ENCODE measurements around the gene ADAMTS2. TPM values are rescaled to one million over a fixed set of nuclear protein-coding genes. Genes with fewer than 3 reads are reported as not detected.

The ADAMTS2 gene
- total and polyA plus RNA-seq, 11 donors = 1.1 to 23.0 (median 5.5) TPM

DNA sequence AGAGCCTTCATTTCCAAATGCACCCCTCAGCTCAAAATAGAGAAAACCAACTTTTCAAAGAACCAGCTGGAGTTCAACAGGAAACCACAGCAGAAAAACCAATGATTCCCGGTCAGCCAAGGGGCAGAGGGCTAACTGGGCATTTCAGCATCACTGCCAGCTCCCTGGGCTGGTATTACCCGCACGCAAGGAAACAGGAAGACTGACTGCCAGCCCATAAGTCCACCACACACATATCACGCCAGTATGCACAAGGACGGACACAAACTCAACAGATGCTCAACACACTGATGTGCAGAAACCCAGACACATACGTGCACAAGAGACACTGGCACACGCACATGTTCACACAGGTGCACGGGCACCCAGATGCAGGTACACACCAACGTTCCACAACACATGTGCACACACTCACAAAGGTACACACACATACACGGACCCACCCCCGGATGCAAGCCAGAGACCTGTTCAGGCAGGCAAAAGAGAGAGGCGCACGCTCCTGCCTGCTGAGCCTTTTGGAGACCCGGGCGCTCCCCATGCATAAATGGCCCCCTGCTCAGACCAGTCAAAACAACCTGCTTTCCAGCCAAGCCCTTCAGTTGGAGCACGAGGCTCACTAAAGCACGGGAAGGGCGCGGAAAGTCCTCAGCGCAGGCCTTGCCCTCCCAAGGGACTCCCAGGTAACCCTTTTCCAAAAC, 2.1 kb downstream of the ADAMTS2 start:
- WGBS, 4 donors = 28 to 38% (median 31%) methylated on average over 16 to 20 of the region's 20 CpGs

DNA sequence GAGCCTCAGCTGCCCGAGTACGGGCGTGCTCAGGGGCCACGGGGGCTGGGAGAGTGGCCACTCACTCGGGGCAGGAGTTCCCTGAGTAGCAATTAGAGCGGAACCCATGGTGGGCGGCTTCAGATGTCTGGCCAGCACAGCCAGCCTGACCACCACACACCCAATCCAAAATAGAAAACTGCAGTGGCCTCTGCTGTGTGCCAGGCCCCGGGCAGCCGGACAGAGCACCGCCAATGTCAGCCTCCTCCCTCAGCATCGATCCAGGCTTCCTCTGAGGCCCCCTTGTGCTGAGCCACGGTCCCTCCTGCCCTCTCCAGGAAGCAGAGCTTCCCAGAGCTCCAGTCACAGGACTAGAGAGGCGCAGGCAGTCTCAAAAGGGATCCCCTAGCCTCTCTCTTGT, 2.7 kb downstream of the ADAMTS2 start:
- TF ChIP-seq, protein P1, sequence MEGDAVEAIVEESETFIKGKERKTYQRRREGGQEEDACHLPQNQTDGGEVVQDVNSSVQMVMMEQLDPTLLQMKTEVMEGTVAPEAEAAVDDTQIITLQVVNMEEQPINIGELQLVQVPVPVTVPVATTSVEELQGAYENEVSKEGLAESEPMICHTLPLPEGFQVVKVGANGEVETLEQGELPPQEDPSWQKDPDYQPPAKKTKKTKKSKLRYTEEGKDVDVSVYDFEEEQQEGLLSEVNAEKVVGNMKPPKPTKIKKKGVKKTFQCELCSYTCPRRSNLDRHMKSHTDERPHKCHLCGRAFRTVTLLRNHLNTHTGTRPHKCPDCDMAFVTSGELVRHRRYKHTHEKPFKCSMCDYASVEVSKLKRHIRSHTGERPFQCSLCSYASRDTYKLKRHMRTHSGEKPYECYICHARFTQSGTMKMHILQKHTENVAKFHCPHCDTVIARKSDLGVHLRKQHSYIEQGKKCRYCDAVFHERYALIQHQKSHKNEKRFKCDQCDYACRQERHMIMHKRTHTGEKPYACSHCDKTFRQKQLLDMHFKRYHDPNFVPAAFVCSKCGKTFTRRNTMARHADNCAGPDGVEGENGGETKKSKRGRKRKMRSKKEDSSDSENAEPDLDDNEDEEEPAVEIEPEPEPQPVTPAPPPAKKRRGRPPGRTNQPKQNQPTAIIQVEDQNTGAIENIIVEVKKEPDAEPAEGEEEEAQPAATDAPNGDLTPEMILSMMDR (IDR thresholded peaks at IDR 0.05) = peak in 4 of 12 donors; percentile 17 to 41 (median 28)
- no peak for TF ChIP-seq POLR2A (IDR thresholded peaks at IDR 0.05)
- Histone ChIP-seq H3K9me3 (no peaks in the 10 kb centered on the region), H3K4me1 (peaks cover 0 to 35% (median 16%) of the 10 kb centered on the region in 12 donors), H3K36me3 (peaks cover 0 to 3% (median 0%) of the 10 kb centered on the region in 9 donors), H3K4me3 (peak overlapping the region in 5 of 12 donors; percentile 69 to 71 (median 70)), H3K27me3 (peaks cover 16 to 81% (median 38%) of the 10 kb centered on the region in 9 donors), H3K27ac (no peak overlapping the region)
- peak in 2 of 4 donors; percentile 16 to 25 for ATAC-seq
- no peak for DNase-seq
- intact Hi-C loops (cut with DNase I) = loop anchor here in 7 of 10 donors (5.0 to 10.0 kb wide), 4 partner anchors 68 to 178 kb away; no protein-coding TSS in a partner anchor
- WGBS, 4 donors = 31 to 67% (median 48%) methylated on average over 6 to 13 of the region's 13 CpGs

More for the DNA sequence above, 2.1 kb downstream of the ADAMTS2 start:
- intact Hi-C loops (cut with DNase I) = loop anchor here in 7 of 10 donors (5.0 to 10.0 kb wide), 4 partner anchors 68 to 178 kb away; no protein-coding TSS in a partner anchor
- Histone ChIP-seq H3K4me1 (peaks cover 0 to 35% (median 16%) of the 10 kb centered on the region in 12 donors), H3K27ac (no peak overlapping the region), H3K36me3 (peaks cover 0 to 3% (median 0%) of the 10 kb centered on the region in 9 donors), H3K9me3 (no peaks in the 10 kb centered on the region), H3K4me3 (peak overlapping the region; percentile 44 to 71 (median 56)), H3K27me3 (peaks cover 16 to 75% (median 38%) of the 10 kb centered on the region in 9 donors)
- ATAC-seq (no peak), DNase-seq (no peak)
- no peak for TF ChIP-seq POLR2A (IDR thresholded peaks at IDR 0.05)
- TF ChIP-seq, protein P1 (IDR thresholded peaks at IDR 0.05) = no peak

GRCh38 chr5:179340465-179340864, 4.8 kb downstream of the ADAMTS2 start:
- DNase-seq (no peak), ATAC-seq (no peak)
- Histone ChIP-seq H3K9me3 (no peaks in the 10 kb centered on the region), H3K4me1 (peaks cover 0 to 28% (median 16%) of the 10 kb centered on the region in 12 donors), H3K4me3 (no peak overlapping the region), H3K36me3 (peaks cover 0 to 3% (median 0%) of the 10 kb centered on the region in 9 donors), H3K27me3 (peaks cover 14 to 79% (median 30%) of the 10 kb centered on the region in 9 donors), H3K27ac (no peak overlapping the region)
- TF ChIP-seq POLR2A (IDR thresholded peaks at IDR 0.05) = no peak
- TF ChIP-seq, protein P1 (IDR thresholded peaks at IDR 0.05) = no peak
- WGBS, 4 donors = 87 to 93% (median 90%) methylated on average over 8 of the region's 8 CpGs
- intact Hi-C loops (cut with DNase I) = loop anchor here in 7 of 10 donors (5.0 to 10.0 kb wide), 4 partner anchors 66 to 176 kb away; no protein-coding TSS in a partner anchor

- Histone ChIP-seq H3K27ac (no peak overlapping the region), H3K4me1 (peaks cover 0 to 24% (median 16%) of the 10 kb centered on the region in 12 donors), H3K36me3 (peaks cover 0 to 3% (median 0%) of the 10 kb centered on the region in 9 donors), H3K4me3 (no peak overlapping the region), H3K9me3 (no peaks in the 10 kb centered on the region), H3K27me3 (peaks cover 14 to 78% (median 28%) of the 10 kb centered on the region in 9 donors)
- DNase-seq (no peak), ATAC-seq (no peak)
- TF ChIP-seq, protein P1 (IDR thresholded peaks at IDR 0.05) = no peak
- TF ChIP-seq POLR2A (IDR thresholded peaks at IDR 0.05) = no peak
- intact Hi-C loops (cut with DNase I) = loop anchor here in 7 of 10 donors (5.0 to 10.0 kb wide), 4 partner anchors 65 to 175 kb away; no protein-coding TSS in a partner anchor
- WGBS, 4 donors = 91 to 95% (median 95%) methylated on average over 7 to 10 of the region's 10 CpGs
Measured at GRCh38 chr5:179339996-179340395, 5.3 kb downstream of the ADAMTS2 start.
